SU-DHL-6 (cell line): ENCODE data around the gene VAMP5.

Experiments
- H2AFZ ChIP-seq: fragments of 200-600 bp; sonication (generic); 2 replicates; pipeline ENCODE4 v1.6.1; 2014; ENCODE audit warnings: low read depth, mild to moderate bottlenecking, moderate library complexity, mixed read lengths, antibody characterized with exemption, low read length; ENCODE audit not compliant: severe bottlenecking
- H3F3A ChIP-seq: fragments of 200-600 bp; shearing (Covaris generic); 2 replicates; pipeline ENCODE4 v1.6.0; 2016; ENCODE audit warnings: antibody characterized with exemption, mild to moderate bottlenecking; ENCODE audit not compliant: insufficient read depth
- H3K27ac ChIP-seq: fragments of 200-600 bp; sonication (generic); 2 replicates; pipeline ENCODE4 v1.5.1; 2016; ENCODE audit warnings: low read depth, mild to moderate bottlenecking, low read length, moderate library complexity, mixed read lengths
- H3K27me3 ChIP-seq: fragments of 200-600 bp; sonication (generic), shearing (Covaris generic); 2 replicates; pipeline ENCODE4 v1.6.0; 2014; ENCODE audit warnings: mild to moderate bottlenecking, low read length
- H3K36me3 ChIP-seq: fragments of 200-600 bp; sonication (generic); 2 replicates; pipeline ENCODE4 v1.6.1; 2014; ENCODE audit warnings: mild to moderate bottlenecking, low read length, mixed read lengths
- H3K4me2 ChIP-seq: fragments of 300-600, 200-600 bp; shearing (Covaris generic), sonication (generic); 2 replicates; pipeline ENCODE4 v1.6.0; 2014; ENCODE audit warnings: low read length, low read depth, mild to moderate bottlenecking; ENCODE audit not compliant: poor library complexity, severe bottlenecking
- H3K4me3 ChIP-seq: fragments of 200-600 bp; sonication (generic); 2 replicates; pipeline ENCODE4 v1.5.1; 2014; ENCODE audit warnings: antibody characterized with exemption, low read length, mild to moderate bottlenecking, mixed read lengths; ENCODE audit not compliant: insufficient read depth, poor library complexity, severe bottlenecking
- H3K79me2 ChIP-seq: fragments of 200-600 bp; sonication (generic); 2 replicates; pipeline ENCODE4 v1.6.1; 2014; ENCODE audit warnings: mild to moderate bottlenecking, low read length, moderate library complexity; ENCODE audit not compliant: insufficient read depth
- H3K9ac ChIP-seq: fragments of 200-600 bp; sonication (generic); 2 replicates; pipeline ENCODE4 v1.7.0; 2014; ENCODE audit warnings: mild to moderate bottlenecking, low read length
- H3K9me2 ChIP-seq: fragments of 200-600 bp; sonication (generic); replicated peaks from 2 replicates; pipeline ENCODE4 v1.6.1; 2014; ENCODE audit warnings: low read length; ENCODE audit not compliant: insufficient read depth
- H3K9me3 ChIP-seq: fragments of 200-600 bp; sonication (generic); 2 replicates; pipeline ENCODE4 v1.6.1; 2014; ENCODE audit warnings: low read length, mixed read lengths; ENCODE audit not compliant: insufficient read depth
- H4K20me1 ChIP-seq: fragments of 200-600 bp; sonication (generic); 2 replicates; pipeline ENCODE4 v1.6.1; 2014; ENCODE audit warnings: low read depth, mild to moderate bottlenecking, antibody characterized with exemption, low read length, moderate library complexity, mixed read lengths
- EZH2phosphoT487 ChIP-seq: fragments of 200-600 bp; sonication (generic), shearing (Covaris generic); conservative IDR thresholded peaks from 2 replicates; pipeline ENCODE4 v1.6.1; 2018; ENCODE audit warnings: mild to moderate bottlenecking, antibody characterized with exemption, low read length, moderate library complexity, mixed read lengths
- TF ChIP-seq, protein P1 (sequence below): fragments of 200-600 bp; sonication (generic); IDR thresholded peaks from one replicate; pipeline ENCODE4 v1.5.1; 2017; ENCODE audit warnings: antibody characterized with exemption, mild to moderate bottlenecking, low read length, moderate library complexity; ENCODE audit not compliant: insufficient read depth, poor library complexity, severe bottlenecking

Gene VAMP5

GRCh38 chr2:85537600-85538506 lies 46.4 kb upstream of the VAMP5 start:
- TF ChIP-seq EZH2phosphoT487 = no peak
- TF ChIP-seq, protein P1, sequence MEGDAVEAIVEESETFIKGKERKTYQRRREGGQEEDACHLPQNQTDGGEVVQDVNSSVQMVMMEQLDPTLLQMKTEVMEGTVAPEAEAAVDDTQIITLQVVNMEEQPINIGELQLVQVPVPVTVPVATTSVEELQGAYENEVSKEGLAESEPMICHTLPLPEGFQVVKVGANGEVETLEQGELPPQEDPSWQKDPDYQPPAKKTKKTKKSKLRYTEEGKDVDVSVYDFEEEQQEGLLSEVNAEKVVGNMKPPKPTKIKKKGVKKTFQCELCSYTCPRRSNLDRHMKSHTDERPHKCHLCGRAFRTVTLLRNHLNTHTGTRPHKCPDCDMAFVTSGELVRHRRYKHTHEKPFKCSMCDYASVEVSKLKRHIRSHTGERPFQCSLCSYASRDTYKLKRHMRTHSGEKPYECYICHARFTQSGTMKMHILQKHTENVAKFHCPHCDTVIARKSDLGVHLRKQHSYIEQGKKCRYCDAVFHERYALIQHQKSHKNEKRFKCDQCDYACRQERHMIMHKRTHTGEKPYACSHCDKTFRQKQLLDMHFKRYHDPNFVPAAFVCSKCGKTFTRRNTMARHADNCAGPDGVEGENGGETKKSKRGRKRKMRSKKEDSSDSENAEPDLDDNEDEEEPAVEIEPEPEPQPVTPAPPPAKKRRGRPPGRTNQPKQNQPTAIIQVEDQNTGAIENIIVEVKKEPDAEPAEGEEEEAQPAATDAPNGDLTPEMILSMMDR = no peak
- H3K4me2 ChIP-seq = peak overlapping the region; percentile 100
- peak overlapping the region; percentile 92 for H3K27ac ChIP-seq
- peak overlapping the region; percentile 99 for H3K4me3 ChIP-seq
- H3K9me2 ChIP-seq = no peaks in the 10 kb centered on the region
- H3K79me2 ChIP-seq = peaks cover 45% of the 10 kb centered on the region
- no peaks in the 10 kb centered on the region for H3K9me3 ChIP-seq
- peaks cover 32% of the 10 kb centered on the region for H4K20me1 ChIP-seq
- peak overlapping the region; percentile 99 for H3K9ac ChIP-seq
- H3K27me3 ChIP-seq = no peaks in the 10 kb centered on the region
- peaks cover 40% of the 10 kb centered on the region for H3F3A ChIP-seq
- H2AFZ ChIP-seq = peak overlapping the region; percentile 90
- peaks cover 32% of the 10 kb centered on the region for H3K36me3 ChIP-seq

GRCh38 chr2:85538507-85539360 lies 45.5 kb upstream of the VAMP5 start, which contains the start of gene MAT2A:
TSS of gene MAT2A (plus strand) at chr2:85539168. CDS start at chr2:85539288, 120 bp downstream.
- H3K27me3 ChIP-seq = no peaks in the 10 kb centered on the region
- peak within 1 kb of the TSS; percentile 99 for H3K9ac ChIP-seq
- H3K27ac ChIP-seq = peak within 1 kb of the TSS; percentile 92
- peaks cover 36% of the 10 kb centered on the region for H4K20me1 ChIP-seq
- peaks cover 46% of the 10 kb centered on the region for H3F3A ChIP-seq
- H2AFZ ChIP-seq = peak within 1 kb of the TSS; percentile 90
- no peaks in the 10 kb centered on the region for H3K9me3 ChIP-seq
- peaks cover 37% of the 10 kb centered on the region for H3K36me3 ChIP-seq
- TF ChIP-seq, protein P1 = peak; percentile 46
- TF ChIP-seq EZH2phosphoT487 = no peak
- no peaks in the 10 kb centered on the region for H3K9me2 ChIP-seq
- H3K4me3 ChIP-seq = peak within 1 kb of the TSS; percentile 99
- H3K4me2 ChIP-seq = peak within 1 kb of the TSS; percentile 100
- H3K79me2 ChIP-seq = peaks cover 45% of the 10 kb centered on the region

DNA sequence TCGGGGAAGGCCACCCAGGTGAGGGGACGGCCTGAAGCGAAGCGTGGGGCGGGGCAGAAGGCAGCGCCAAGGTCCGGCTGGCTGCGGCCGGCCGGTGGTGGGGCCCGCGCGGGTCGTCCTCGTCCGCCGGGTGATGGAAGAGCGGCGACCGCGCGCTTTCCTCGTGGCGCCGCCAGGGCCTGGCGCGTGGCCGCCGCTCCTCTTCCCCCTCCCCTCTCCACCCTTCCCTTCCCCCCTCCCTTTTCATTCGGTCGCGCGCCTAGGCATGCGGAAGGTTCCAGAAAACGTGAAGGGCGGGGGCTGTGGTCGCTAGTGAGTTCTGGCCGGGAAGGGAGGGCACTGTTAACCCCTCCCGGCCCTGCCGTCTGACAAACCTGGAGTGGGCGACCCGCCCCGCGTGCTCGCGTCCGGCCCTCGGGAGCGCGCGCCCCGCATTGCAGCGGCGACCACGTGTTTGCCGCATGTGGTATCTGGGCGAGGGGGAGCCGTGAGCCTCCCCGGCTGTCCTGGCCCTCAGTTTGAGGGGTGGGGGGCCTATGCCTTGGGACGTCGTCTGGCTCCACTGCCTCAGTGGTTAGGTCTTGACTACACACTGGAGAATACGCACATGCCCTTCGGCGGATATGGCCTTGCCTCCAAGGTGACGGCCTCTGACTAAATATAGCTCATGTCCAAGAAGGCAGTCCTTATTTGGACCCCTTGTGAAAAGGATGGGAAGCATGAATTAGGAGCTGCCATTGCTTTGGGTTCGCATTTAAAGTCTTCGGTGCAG lies 44.7 kb upstream of the VAMP5 start:
- Histone ChIP-seq H3K9me2 (no peaks in the 10 kb centered on the region), H3K36me3 (peaks cover 40% of the 10 kb centered on the region), H3K9ac (peak overlapping the region; percentile 99), H4K20me1 (peaks cover 36% of the 10 kb centered on the region), H2AFZ (no peak overlapping the region), H3F3A (peaks cover 51% of the 10 kb centered on the region), H3K27ac (peak overlapping the region; percentile 92), H3K79me2 (peaks cover 45% of the 10 kb centered on the region), H3K9me3 (no peaks in the 10 kb centered on the region), H3K4me2 (peak overlapping the region; percentile 100), H3K4me3 (peak overlapping the region; percentile 99), H3K27me3 (no peaks in the 10 kb centered on the region)
- TF ChIP-seq, protein P1 = no peak
- no peak for TF ChIP-seq EZH2phosphoT487
